Peyer's patch (tissue), 4 donors: ENCODE results near the gene PRDX6.

Experiments used
- POLR2A ChIP-seq, 2 donors: fragments of 450-650 bp; IDR thresholded peaks; one replicate each; pipeline ENCODE4 v1.5.1; 2017; ENCODE audit warnings: antibody characterized with exemption in 2 of 2, mild to moderate bottlenecking in 2 of 2, moderate library complexity in 2 of 2
- TF ChIP-seq, protein P1 (sequence below), 6 experiments: fragments of 450-650 bp in 4 of 6; fragments of 200-600 bp in 2 of 6; sonication (generic) in 1 of 6; IDR thresholded peaks; one replicate each; pipeline ENCODE4 v1.5.1; 2017 to 2019; ENCODE audit warnings: antibody characterized with exemption in 6 of 6, mild to moderate bottlenecking in 3 of 6, moderate library complexity in 1 of 6

DNA sequence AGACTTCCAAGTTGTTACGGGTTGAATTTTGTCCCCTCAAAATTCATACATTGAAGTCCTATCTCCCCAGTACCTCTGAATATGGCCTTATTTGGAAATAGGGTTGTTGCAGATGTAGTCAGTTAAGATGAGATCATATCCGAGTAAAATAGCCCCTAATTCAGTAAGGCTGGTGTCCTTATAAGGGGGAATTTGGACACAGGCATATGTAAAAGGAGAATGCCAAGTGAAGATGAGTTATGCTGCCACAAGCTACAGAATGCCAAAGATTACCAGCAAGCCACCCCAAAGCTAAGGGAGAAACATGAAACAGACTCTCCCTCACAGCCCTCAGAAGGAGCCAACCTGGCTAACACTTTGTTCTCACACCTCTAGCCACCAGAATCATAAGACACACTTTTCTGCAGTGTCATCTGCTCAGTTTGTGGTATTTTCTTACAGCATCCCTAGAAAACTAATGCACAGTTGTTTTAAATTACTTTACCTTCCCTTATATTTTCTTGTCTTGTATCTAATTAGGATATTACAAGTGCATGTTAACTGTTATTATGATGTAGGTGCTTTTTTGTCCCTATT is 43.3 kb upstream of the PRDX6 start:
- TF ChIP-seq, protein P1, sequence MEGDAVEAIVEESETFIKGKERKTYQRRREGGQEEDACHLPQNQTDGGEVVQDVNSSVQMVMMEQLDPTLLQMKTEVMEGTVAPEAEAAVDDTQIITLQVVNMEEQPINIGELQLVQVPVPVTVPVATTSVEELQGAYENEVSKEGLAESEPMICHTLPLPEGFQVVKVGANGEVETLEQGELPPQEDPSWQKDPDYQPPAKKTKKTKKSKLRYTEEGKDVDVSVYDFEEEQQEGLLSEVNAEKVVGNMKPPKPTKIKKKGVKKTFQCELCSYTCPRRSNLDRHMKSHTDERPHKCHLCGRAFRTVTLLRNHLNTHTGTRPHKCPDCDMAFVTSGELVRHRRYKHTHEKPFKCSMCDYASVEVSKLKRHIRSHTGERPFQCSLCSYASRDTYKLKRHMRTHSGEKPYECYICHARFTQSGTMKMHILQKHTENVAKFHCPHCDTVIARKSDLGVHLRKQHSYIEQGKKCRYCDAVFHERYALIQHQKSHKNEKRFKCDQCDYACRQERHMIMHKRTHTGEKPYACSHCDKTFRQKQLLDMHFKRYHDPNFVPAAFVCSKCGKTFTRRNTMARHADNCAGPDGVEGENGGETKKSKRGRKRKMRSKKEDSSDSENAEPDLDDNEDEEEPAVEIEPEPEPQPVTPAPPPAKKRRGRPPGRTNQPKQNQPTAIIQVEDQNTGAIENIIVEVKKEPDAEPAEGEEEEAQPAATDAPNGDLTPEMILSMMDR (IDR thresholded peaks at IDR 0.05): no peak
- no peak for TF ChIP-seq POLR2A (IDR thresholded peaks at IDR 0.05)
